GM18511 (cell line): ENCODE measurements around the gene DLX2.

Experiments used
- ATAC-seq: cut with Tn5 transposase; IDR thresholded peaks from one replicate; pipeline ENCODE4 v1.9.1; 2021; ENCODE audit warnings: mild to moderate bottlenecking, moderate library complexity; ENCODE audit not compliant: unreplicated experiment

The DLX2 gene

GRCh38 chr2:172107690-172108586 lies 5.2 kb upstream of the DLX2 start:
- ATAC-seq: no peak

- ATAC-seq: no peak
These were observed 3.6 kb upstream of the DLX2 start for GRCh38 chr2:172106108-172106961.

DNA sequence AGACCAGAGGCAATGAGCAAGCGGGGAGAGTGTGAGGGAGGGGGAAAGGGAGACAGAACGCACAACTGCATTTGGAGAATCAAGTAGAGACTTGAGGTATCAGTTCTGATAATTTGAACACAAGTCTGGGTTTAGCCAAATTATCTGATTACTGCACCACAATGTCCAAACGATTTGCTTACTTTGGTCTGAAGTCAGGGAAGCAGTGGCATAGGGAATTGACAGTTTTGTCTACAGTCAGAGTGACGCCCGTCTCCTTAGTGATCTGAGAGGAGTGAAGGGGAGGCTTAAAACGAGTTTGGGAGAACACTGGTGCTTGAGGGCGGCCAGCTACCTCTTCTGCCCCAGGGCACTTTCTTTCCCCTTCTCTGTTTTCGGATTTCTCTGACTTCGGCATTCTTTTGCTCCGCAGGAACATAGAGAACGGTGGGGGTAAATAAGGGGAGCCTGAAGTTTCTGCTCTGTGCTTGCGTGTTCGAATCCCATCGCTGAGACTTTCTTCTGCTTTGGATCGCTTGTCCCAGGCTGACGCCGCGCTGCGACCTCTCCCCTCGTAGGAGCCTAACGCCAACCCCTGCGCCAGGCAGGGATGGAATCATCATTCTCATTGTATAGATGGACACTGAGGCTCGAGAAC lies 2.9 kb upstream of the DLX2 start:
- ATAC-seq: no peak

DNA sequence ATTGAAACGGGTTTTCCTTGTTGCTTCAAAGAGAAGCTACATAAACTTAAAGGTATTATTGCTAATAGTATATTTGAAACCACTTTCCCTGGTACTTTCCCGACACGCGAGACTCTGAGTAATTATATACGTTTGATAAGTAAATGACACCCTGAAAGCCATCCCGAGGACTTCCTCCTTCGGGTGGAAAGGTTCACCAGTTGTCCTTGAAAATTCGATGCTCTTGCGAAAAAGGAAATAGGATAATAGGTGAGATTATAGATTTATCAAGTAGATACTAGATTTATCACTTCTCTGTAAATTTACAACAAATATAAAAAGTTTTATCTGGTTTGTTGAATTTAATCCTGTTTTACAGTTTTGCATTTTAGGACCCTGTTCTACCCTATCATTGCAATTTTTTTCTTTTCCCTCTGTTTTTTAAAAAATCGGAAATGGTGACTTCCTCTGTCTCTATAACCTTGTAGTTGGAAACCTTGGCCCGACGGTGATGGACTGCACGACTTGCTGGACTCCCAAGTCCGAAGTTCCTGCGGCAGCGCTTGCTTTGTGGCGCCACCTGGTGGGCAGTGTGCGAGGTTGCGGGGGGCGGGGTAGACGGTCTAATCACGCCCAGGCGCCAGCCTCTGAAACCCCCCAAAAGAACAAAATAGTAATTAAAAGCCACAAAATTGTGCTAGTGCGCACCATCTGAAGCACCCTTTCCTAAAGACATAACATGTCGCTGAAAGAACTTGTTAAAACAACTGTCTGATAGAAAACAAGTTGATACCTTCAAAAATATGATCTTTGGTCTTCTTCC lies 972 bp upstream of the DLX2 start:
- ATAC-seq: no peak

DNA sequence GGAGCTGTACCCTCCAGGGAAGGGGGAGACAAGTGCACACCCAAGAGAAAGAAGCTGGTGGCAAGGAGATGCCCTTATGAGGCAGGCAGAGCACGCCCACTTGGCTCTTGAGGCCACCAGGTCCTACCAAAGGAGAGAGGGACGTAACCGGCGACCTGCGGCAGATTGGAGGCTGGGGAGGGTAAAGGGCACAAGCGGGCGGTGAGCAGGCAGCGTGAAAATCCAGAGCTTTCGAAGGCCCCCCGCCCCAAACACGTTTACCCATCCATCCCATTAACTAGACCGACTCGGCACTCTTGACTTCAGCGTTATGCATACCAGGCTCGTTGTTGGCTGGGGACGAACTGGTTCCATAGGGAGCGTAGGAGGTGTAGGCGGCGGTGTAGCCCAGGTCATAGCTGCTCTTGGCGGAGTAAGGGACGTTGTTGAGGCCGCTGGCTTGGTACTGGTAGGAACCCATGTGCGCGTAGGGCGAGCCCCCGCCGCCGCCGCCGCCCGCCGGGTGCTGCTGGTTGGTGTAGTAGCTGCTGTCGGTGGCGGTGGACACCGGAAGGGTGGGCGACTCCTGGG lies 794 bp downstream of the DLX2 start:
- ATAC-seq: no peak

DNA sequence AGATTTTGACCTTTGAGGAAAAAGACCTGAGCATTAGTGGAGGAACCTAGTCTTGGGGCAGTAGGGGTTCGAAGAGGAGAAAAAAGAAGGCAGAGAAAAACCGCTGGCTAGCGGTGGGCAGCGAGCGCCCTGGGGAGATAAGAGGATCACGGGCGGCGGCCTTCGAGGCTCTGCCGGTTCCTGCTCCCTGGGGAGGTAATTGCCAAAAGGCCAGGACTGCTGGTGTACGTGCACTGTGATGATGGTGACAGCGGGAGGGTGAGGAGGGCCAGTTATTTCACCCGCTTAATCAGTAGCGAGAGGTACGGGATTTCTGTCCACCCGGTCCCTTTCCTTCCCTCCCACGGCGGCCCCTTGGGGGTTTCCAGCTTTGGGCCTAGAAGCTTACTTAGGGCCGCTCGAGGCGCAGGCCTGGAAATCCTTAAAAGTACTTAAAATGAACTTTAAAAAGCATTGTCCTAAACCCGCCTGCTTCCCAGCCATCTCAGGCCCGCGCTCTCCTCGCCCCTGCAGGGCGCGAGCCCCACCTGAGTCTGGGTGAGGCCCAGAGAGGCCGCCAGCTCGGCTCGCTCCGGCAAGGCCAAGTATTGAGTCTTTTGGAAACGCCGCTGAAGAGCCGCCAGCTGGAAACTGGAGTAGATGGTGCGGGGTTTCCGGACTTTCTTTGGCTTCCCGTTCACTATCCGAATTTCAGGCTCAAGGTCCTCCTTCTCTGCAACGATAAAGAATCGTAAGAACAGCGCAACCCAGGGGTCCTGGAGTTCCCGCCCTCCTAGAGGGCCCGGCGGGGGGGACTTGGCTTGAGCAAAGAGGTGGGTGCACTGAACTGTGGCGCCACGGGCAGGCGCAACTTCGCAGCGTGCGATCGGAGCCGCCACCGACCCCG lies 1.5 kb downstream of the DLX2 start:
- ATAC-seq: no peak

DNA sequence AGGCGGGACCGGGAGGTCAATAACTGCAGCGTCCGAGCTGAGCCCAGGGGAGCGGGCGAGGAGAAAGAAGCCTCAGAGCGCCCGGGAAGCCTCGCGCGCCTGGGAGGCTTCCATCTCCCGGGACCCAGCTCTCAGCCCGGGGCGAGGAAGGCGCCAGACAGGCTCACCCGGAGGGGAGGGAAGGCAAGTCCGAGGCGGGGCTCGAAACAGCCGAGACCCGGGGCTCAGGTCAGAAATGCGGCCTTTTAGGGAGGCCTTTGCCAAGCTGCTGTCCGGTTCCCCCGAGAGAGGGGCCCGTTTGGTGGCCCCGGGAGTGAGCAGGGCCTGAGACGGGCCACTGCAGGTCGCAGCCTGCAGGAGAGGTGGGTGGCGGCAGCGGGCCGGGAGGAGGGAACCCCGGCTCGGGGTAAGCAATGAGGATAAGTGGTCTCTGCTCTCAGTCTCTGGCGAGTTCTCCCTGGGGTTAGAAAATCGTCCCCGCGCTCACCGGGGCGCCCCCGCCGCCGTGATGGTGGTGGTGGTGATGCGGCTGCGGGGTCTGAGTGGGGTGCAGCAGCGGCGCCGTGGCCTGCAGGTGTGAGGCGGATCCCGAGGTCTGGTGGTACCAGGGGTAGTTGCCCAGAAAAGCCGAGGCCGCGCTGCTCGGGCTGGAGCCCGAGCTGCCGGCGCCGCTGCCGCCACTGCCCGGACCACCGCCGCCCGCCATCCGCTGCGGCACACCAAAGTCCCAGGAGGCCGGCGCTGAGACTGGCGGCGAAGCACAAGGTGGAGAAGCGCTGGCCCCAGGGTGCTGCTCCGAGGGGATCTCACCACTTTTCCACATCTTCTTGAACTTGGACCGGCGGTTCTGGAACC lies 2.4 kb downstream of the DLX2 start:
- ATAC-seq: no peak

- no peak for ATAC-seq
These were observed 3.1 kb downstream of the DLX2 start for GRCh38 chr2:172099472-172100079.

DNA sequence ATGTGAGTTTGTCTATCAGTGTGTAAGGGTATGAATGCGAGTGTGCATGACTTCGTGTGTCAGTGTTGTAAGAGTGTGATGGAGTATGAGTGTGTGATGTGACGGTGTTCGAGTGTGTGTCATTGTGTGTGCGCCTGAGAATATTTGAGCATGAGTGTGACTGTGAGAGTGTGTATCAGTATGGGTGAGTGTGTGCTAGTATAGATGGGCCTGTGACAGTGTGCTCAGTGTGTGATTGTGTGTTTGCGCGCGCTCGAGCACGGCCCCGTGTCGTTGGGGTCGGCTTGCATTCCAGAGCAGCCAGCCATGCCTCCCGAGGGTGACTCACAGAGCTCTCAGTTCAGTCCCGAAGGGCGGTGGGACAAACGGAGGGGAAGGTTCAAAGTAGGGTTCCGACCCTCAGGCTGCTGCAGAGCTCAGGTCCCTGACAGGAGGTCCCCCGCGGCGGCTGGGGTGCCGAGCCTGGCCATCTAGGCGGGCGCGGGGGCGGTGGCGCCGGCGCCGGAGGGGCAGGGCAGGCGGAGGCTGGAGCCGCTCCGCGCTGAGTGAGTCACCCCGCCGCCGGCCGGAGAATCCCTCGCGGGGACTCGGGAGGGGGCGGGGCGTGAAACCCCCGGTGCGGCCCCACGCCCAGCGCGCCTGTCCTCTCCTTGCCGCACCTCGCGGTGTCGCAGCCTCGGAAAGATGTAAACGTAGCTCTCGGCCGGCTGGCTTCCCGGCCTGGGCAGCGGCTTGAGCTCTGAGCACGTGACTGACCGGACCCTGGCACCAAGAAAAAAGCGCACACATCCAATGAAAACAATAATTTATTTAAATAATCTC lies 3.8 kb downstream of the DLX2 start:
- no peak for ATAC-seq

DNA sequence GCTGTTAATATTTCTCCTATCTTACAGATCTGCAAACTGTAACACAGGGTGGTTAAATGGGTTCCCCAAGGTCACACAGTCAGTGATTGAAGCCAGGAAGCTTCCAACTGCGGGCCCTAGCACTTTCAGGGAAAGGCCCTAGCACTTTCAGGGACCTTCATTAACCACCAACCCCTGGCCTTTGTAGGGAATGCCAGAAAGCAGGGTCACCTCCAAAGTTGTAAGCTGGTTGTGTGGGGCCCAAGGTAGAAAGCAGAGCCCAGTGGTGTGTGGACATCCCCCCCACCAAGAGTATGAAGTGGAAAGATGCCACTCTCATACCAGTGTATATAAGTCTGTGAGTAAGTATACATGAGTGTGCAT lies 4.4 kb downstream of the DLX2 start:
- no peak for ATAC-seq

GRCh38 chr2:172097557-172098131 lies 5.1 kb downstream of the DLX2 start:
- ATAC-seq: no peak

DNA sequence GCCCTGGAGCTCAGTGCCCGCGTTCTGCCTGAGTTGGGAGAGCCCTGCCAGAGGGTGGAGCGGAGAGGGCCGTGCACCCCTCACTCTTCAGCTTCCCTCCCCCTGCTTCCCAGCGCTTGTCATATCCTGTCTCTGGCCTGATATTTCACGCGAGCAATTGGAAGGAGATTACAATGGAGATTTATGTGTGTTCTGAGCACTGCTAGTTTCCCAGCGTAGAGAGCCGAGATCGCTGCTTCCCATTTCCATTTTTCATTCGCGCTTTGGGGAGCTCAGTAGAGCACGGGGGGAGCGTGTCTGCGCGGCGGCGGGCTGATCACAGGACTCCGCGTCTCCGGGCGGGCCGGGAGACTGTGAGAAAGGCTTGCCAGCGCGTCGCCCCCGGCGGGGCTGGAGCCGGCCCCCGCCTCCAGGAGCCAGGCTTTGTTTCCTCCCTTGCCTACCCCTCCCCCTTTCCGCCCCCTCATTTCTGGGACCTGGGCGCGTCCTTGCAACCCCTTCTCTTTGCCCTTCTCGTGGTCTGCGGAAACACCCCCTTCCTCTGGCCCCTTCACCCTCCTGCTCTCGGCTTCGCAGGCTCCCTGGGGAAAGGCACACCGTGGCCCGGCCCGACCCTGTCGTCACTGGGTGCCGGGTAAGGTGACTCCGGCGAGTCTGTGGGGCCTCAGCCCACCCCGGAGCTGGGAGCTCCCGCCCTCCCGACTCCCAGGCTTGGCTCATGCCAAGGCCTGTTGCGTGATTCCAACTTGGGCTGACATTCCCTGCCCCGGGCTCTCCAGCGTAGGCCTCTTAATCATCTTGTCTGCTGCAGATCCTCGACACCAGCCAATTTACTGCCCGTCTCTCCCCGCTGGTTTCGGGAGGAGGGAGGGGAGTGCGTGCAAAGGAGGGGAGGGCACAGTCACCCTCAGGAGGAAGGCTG lies 5.8 kb downstream of the DLX2 start:
- no peak for ATAC-seq

GRCh38 chr2:172095905-172096625 lies 6.6 kb downstream of the DLX2 start:
- no peak for ATAC-seq

- ATAC-seq: no peak
These were observed 7.4 kb downstream of the DLX2 start for GRCh38 chr2:172095146-172095904.
